Kidney (tissue), 22 donors: ENCODE data around the gene KIF21A. TPM values are rescaled to one million over a fixed set of nuclear protein-coding genes. Genes with fewer than 3 reads are reported as not detected.

Experiments used
- DNase-seq, 5 donors: peaks; one replicate each; pipeline ENCODE4 v3.0.0-alpha.2; 2013 to 2020
- FAIRE-seq: peaks from 2 replicates; lab custom pipeline; 2012; peaks lifted over from hg19 to GRCh38; lab: Jason Lieb, UNC
- H3K27ac ChIP-seq, 2 donors: one replicate each; pipeline ENCODE4 v1.7.0; 2013; ENCODE audit warnings: low read depth in 2 of 2, low read length in 2 of 2, inconsistent platforms in 1 of 2
- H3K27me3 ChIP-seq: one replicate; pipeline ENCODE4 v1.7.1; 2013; ENCODE audit warnings: low read length, inconsistent platforms; ENCODE audit not compliant: control insufficient read depth, insufficient read depth
- H3K36me3 ChIP-seq, 3 donors: one replicate each; pipeline versions ENCODE4 v1.7.0 to v1.7.1; 2013; ENCODE audit warnings: low read length in 3 of 3, control low read depth in 1 of 3, inconsistent platforms in 1 of 3; ENCODE audit not compliant: insufficient read depth in 3 of 3, control insufficient read depth in 2 of 3
- H3K4me1 ChIP-seq, 3 donors: one replicate each; pipeline versions ENCODE4 v1.7.0 to v1.7.1; 2013; ENCODE audit warnings: low read length in 3 of 3, inconsistent platforms in 1 of 3, low read depth in 1 of 3; ENCODE audit not compliant: control insufficient read depth in 2 of 3, insufficient read depth in 2 of 3
- H3K4me3 ChIP-seq, 3 donors: one replicate each; pipeline versions ENCODE4 v1.7.0 to v1.8.1; 2013; ENCODE audit warnings: low read length in 3 of 3, control low read depth in 1 of 3, inconsistent platforms in 1 of 3
- H3K9ac ChIP-seq, 3 donors: one replicate each; pipeline versions ENCODE4 v1.7.0 to v1.7.1; 2013; ENCODE audit warnings: low read length in 3 of 3, control low read depth in 1 of 3, inconsistent platforms in 1 of 3
- H3K9me3 ChIP-seq, 3 donors: one replicate each; pipeline versions ENCODE4 v1.7.0 to v1.7.1; 2013; ENCODE audit warnings: low read length in 3 of 3, control low read depth in 1 of 3, inconsistent platforms in 1 of 3; ENCODE audit not compliant: control insufficient read depth in 2 of 3, insufficient read depth in 1 of 3
- intact Hi-C: fragments of 100-400 bp; cut with DNase I; formaldehyde crosslinking; loops from one replicate; pipeline ENCODE4 v1.11.1; 2022
- long read RNA-seq, 10 donors: library from polyadenylated mRNA in 1 of 10; unstranded in 1 of 10; transcript quantifications; one replicate each; pipeline ENCODE4 v2.0.0 and lab custom pipeline, GENCODE V29; 2021 to 2026
- polyA plus RNA-seq: library from polyadenylated mRNA; stranded (reverse); fragments of 350-450 nt; fragmentation: Illumina TruSeq; extraction: RNeasy Lipid Tissue Mini Kit (QIAGEN cat#74804); gene quantifications from one replicate; pipeline ENCODE4 v1.2.3, GENCODE V29; 2014; ENCODE audit warnings: low read depth, low replicate concordance; ENCODE audit not compliant: insufficient read depth
- total RNA-seq: library from RNA; stranded (reverse); fragmentation: NEBNext Ultra II Directional; extraction: Animal tissue kit (Norgen Biotek cat#: 25700); gene quantifications from one replicate; pipeline ENCODE4 v1.2.1, GENCODE V29; 2021
- TF ChIP-seq, protein P1 (sequence below): IDR thresholded peaks from 3 replicates; pipeline ENCODE4 v1.5.1; 2012; ENCODE audit warnings: mild to moderate bottlenecking, moderate library complexity, borderline replicate concordance; ENCODE audit not compliant: insufficient read depth; ENCODE audit errors: extremely low read depth
- donor health status: control.
- donor health status: control.
- donor health status: control.
- donor health status: control.
- donor health status: control.
- donor health status: DM: yes; HTN: yes; CAD: no.
- donor health status: Normal renal cell carcinoma (clear cell type).

KIF21A gene, protein sequence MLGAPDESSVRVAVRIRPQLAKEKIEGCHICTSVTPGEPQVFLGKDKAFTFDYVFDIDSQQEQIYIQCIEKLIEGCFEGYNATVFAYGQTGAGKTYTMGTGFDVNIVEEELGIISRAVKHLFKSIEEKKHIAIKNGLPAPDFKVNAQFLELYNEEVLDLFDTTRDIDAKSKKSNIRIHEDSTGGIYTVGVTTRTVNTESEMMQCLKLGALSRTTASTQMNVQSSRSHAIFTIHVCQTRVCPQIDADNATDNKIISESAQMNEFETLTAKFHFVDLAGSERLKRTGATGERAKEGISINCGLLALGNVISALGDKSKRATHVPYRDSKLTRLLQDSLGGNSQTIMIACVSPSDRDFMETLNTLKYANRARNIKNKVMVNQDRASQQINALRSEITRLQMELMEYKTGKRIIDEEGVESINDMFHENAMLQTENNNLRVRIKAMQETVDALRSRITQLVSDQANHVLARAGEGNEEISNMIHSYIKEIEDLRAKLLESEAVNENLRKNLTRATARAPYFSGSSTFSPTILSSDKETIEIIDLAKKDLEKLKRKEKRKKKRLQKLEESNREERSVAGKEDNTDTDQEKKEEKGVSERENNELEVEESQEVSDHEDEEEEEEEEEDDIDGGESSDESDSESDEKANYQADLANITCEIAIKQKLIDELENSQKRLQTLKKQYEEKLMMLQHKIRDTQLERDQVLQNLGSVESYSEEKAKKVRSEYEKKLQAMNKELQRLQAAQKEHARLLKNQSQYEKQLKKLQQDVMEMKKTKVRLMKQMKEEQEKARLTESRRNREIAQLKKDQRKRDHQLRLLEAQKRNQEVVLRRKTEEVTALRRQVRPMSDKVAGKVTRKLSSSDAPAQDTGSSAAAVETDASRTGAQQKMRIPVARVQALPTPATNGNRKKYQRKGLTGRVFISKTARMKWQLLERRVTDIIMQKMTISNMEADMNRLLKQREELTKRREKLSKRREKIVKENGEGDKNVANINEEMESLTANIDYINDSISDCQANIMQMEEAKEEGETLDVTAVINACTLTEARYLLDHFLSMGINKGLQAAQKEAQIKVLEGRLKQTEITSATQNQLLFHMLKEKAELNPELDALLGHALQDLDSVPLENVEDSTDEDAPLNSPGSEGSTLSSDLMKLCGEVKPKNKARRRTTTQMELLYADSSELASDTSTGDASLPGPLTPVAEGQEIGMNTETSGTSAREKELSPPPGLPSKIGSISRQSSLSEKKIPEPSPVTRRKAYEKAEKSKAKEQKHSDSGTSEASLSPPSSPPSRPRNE (N-terminal part only)
- total RNA-seq (25.7 TPM), polyA plus RNA-seq (16.8 TPM)
- long read RNA-seq, donor 1 = 0 reads
- long read RNA-seq, donor 2, partial matches to known transcripts = 5 of 5 reads
- long read RNA-seq, donor 2, other reads (novel, unspliced or antisense) = 0 of 5 reads
- long read RNA-seq, donor 3 = 0 reads
- long read RNA-seq, donor 4 = 0 reads
- long read RNA-seq, donor 5 = 0 reads
- long read RNA-seq, donor 6 = 0 reads
- long read RNA-seq, donor 7, partial matches to known transcripts = 3 of 4 reads
- long read RNA-seq, donor 7, other reads (novel, unspliced or antisense) = 1 of 4 reads
- long read RNA-seq, donor 8 = 0 reads
- long read RNA-seq, donor 9 = 0 reads
- long read RNA-seq, donor 10, partial matches to known transcripts = 5 of 5 reads
- long read RNA-seq, donor 10, other reads (novel, unspliced or antisense) = 0 of 5 reads

DNA sequence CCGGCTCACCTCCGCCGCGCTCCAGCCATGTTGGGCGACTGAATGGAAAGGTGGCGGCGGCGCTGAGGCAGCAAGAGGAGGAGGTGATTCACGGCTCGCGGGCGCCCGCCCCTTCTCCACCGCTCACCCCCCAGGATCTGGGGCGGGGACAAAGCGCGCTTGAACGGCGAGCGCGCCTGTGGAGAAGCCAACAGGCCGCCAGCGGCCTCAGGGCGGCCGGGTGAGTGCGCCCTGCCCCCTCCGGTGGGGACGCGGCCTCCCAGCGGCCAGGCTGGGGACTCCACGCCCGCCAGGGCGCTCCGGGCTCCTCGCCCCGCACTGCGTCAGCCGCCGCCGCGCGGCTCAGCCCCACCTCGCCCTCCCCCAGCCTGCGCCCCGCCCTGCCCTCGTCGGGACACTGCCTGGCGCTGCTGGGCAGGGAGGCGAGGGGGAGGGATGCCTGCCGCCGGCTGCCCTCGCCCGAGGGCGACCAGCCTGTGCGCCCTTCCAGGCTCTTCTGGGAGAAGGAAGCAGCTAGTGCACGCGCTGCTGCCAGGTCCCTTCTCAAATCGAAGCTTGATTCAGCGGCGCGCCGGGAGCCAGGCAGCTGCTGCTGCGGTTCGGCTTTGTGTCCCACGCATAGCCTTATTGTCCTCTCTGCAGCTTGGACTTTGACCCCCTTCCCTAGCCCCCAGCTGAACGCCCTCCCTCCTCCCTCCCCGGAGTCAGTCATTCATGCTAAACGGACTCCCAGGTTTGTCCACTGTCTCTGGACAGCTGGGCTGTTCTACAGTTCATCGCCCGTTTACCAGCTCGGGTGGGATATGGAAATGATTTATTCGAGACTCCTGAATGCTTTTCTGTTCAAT, at the start of gene KIF21A:
KIF21A (minus strand) TSS at position 40 of the 848 bp plus-strand sequence. CDS start 150 bp downstream, outside the sequence.
- Histone ChIP-seq H3K36me3 (no peaks in the 10 kb centered on the region), H3K9ac (peak within 1 kb of the TSS; percentile 18 to 69 (median 26)), H3K27me3 (no peaks in the 10 kb centered on the region), H3K4me1 (peaks cover 0 to 6% (median 0%) of the 10 kb centered on the region in 3 donors), H3K27ac (peak within 1 kb of the TSS; percentile 86 to 91), H3K4me3 (peak within 1 kb of the TSS; percentile 48 to 71 (median 64)), H3K9me3 (no peaks in the 10 kb centered on the region)
- DNase-seq (peak; percentile 90 to 96 (median 93)), FAIRE-seq (no peak)
- TF ChIP-seq, protein P1, sequence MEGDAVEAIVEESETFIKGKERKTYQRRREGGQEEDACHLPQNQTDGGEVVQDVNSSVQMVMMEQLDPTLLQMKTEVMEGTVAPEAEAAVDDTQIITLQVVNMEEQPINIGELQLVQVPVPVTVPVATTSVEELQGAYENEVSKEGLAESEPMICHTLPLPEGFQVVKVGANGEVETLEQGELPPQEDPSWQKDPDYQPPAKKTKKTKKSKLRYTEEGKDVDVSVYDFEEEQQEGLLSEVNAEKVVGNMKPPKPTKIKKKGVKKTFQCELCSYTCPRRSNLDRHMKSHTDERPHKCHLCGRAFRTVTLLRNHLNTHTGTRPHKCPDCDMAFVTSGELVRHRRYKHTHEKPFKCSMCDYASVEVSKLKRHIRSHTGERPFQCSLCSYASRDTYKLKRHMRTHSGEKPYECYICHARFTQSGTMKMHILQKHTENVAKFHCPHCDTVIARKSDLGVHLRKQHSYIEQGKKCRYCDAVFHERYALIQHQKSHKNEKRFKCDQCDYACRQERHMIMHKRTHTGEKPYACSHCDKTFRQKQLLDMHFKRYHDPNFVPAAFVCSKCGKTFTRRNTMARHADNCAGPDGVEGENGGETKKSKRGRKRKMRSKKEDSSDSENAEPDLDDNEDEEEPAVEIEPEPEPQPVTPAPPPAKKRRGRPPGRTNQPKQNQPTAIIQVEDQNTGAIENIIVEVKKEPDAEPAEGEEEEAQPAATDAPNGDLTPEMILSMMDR = peak; percentile 28
- intact Hi-C loops = no loop called here

DNA sequence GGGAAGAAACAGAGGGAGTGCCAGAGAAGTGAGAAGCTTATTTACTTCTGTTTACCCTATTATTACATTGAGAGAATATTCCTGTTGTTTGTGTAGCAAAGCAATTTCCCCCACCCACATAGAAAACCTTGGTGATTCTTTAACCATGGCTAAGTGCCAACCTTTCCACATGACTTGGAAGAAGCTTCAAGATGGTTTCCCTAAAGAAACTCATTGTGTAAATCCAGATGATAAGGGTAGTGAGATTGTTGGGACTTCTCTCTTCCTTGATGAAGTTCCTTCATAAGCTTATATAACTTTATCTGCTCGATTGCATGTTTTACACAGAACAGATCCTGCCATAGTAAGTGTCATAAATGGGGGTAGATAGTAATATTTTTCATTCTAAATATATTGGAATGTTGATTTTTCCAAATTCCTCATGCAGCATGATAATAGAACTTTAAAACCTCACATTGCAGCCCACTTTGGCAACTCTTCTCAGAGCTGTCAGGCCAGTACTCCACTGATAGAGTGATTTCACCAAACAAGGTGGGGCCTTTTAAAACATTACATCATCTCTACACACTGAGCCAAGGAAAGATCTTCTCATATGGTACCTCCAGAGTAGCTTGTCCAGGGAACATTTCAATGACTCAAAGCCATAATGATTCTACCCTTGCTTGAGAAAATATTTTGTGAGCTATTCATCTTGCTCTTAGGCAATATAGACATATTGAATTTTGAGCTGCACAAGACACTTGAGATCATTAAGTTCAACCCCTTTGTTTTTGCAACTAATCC, 47.8 kb upstream of the KIF21A start:
- no peaks in the 10 kb centered on the region for H3K9me3 ChIP-seq
- no peaks in the 10 kb centered on the region for H3K36me3 ChIP-seq
- TF ChIP-seq, protein P1 = no peak
- H3K4me1 ChIP-seq = no peaks in the 10 kb centered on the region
- DNase-seq (no peak), FAIRE-seq (no peak)
- no peak overlapping the region for H3K9ac ChIP-seq
- H3K27ac ChIP-seq = no peak overlapping the region
- no peak overlapping the region for H3K4me3 ChIP-seq
- intact Hi-C loops = no loop called here
- no peaks in the 10 kb centered on the region for H3K27me3 ChIP-seq
